Measurements from ENCODE around the gene TMEM52.
"Not testable (repeated sequence)": the region's sequence is repeated elsewhere in the genome, so short reads cannot be mapped to it uniquely, and the experiment has no call there.

The TMEM52 gene

DNA sequence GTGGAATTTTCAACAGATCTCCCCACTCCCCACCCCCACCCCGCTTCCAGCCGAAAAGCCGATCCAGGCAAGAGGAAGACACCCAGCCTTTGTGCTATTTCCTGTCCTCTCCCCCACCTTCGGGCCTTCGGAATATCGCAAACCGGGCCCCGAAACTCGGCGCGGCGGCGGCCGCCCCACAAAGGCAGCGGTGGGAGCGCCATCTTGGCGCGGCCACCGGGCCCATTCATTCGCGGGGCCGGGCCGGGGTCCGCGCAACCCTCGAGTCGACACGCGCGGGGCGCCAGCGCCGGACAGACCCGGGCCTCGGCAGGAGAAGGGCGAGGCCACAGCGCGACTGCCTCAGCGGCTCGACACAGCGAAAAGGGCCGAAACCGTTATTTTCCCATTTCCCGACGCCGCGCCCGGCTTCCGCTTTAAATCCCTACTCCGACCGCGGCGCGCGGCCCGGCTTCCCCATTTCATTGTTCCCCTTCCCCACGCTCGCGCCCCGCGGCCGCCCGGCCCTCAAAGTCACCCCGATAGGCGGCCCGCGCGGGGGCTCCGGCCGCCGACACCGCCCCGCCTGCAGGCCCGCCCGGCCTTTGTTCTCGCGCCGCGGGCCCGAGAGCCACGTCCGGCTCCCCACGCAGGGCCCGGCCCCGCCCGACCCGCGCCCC lies 29.1 kb downstream of the TMEM52 start:
- peaks cover 19 to 57% (median 42%) of the 10 kb centered on the region in 4 experiments for H3K4me1 ChIP-seq (ENCODE audit: control extremely low read depth in 1 of 4, control insufficient read depth in 4 of 4, insufficient read depth in 4 of 4, low read length in 3 of 4)
- no peaks in the 10 kb centered on the region for H3K36me3 ChIP-seq (ENCODE audit: control insufficient read depth in 4 of 4, insufficient read depth in 4 of 4, low read length in 3 of 4)
- peak overlapping the region; percentile 84 to 96 for H3K27ac ChIP-seq (ENCODE audit: insufficient read depth in 1 of 2, low read depth in 1 of 2, low read length in 2 of 2, poor library complexity in 1 of 2, severe bottlenecking in 2 of 2)
- no peaks in the 10 kb centered on the region for H3K27me3 ChIP-seq (replicated peaks in 2 of 5; ENCODE audit: control insufficient read depth in 4 of 5, insufficient read depth in 5 of 5, low read length in 4 of 5)
- no peaks in the 10 kb centered on the region for H3K9me3 ChIP-seq (ENCODE audit: control extremely low read depth in 1 of 5, control insufficient read depth in 4 of 5, insufficient read depth in 2 of 5, low read depth in 1 of 5, low read length in 4 of 5)
- POLR2A ChIA-PET, result interaction anchor here (0.6 kb wide), 2 partner anchors 10 to 98 kb away, joined by 3 read pairs; no protein-coding TSS in a partner anchor
- peak overlapping the region; percentile 72 to 92 (median 84) for H3K4me3 ChIP-seq (ENCODE audit: control insufficient read depth in 1 of 7, extremely low read depth in 1 of 7, insufficient read depth in 4 of 7, low read depth in 2 of 7, low read length in 6 of 7)
- DNase-seq, result peak; percentile 60 to 83 (median 79)
- WGBS (ENCODE audit: insufficient coverage), result under 1% methylated on average over 58 of the region's 88 CpGs
- CTCF ChIA-PET, result interaction anchor here (0.8 kb wide), 1 partner anchor 16 kb away, joined by 3 read pairs; no protein-coding TSS in a partner anchor

GRCh38 chr1:1889090-1889750 lies 29.9 kb downstream of the TMEM52 start:
- ChIA-PET CTCF (interaction anchor here (0.8 to 9.0 kb wide), 3 partner anchors 9 to 16 kb away, joined by 3 to 71 read pairs (median 4); no protein-coding TSS in a partner anchor), POLR2A (interaction anchor here (0.6 to 2.5 kb wide), 3 partner anchors 9 to 73 kb away, joined by 3 to 9 read pairs (median 3); no protein-coding TSS in a partner anchor)
- no peaks in the 10 kb centered on the region for H3K9me3 ChIP-seq (ENCODE audit: control extremely low read depth in 1 of 5, control insufficient read depth in 4 of 5, insufficient read depth in 2 of 5, low read depth in 1 of 5, low read length in 4 of 5)
- H3K36me3 ChIP-seq (ENCODE audit: control insufficient read depth in 4 of 4, insufficient read depth in 4 of 4, low read length in 3 of 4), result peaks cover 0 to 3% (median under 1%) of the 10 kb centered on the region in 4 experiments
- H3K4me1 ChIP-seq (ENCODE audit: control extremely low read depth in 1 of 4, control insufficient read depth in 4 of 4, insufficient read depth in 4 of 4, low read length in 3 of 4), result peaks cover 19 to 49% (median 35%) of the 10 kb centered on the region in 4 experiments
- H3K27ac ChIP-seq (ENCODE audit: insufficient read depth in 1 of 2, low read depth in 1 of 2, low read length in 2 of 2, poor library complexity in 1 of 2, severe bottlenecking in 2 of 2), result peak overlapping the region; percentile 84 to 96
- H3K4me3 ChIP-seq (ENCODE audit: control insufficient read depth in 1 of 7, extremely low read depth in 1 of 7, insufficient read depth in 4 of 7, low read depth in 2 of 7, low read length in 6 of 7), result peak overlapping the region; percentile 19 to 92 (median 84)
- WGBS (ENCODE audit: insufficient coverage), result 29% methylated on average over 6 of the region's 9 CpGs
- no peaks in the 10 kb centered on the region for H3K27me3 ChIP-seq (replicated peaks in 2 of 5; ENCODE audit: control insufficient read depth in 4 of 5, insufficient read depth in 5 of 5, low read length in 4 of 5)
- no peak for DNase-seq

- WGBS (ENCODE audit: insufficient coverage), result 94% methylated on average over 7 of the region's 11 CpGs
- POLR2A ChIA-PET, result interaction anchor here (0.7 kb wide), 1 partner anchor 126 kb away, joined by 4 read pairs; no protein-coding TSS in a partner anchor
- H3K36me3 ChIP-seq (ENCODE audit: control insufficient read depth in 4 of 4, insufficient read depth in 4 of 4, low read length in 3 of 4), result peaks cover 0 to 15% (median 3%) of the 10 kb centered on the region in 4 experiments
- CTCF ChIA-PET, result interaction anchor here (1.1 to 9.5 kb wide), 7 partner anchors 10 to 25 kb away, joined by 3 to 71 read pairs (median 6); no protein-coding TSS in a partner anchor
- DNase-seq; H3K27me3 ChIP-seq (replicated peaks in 2 of 5; ENCODE audit: control insufficient read depth in 4 of 5, insufficient read depth in 5 of 5, low read length in 4 of 5); H3K4me3 ChIP-seq (ENCODE audit: control insufficient read depth in 1 of 7, extremely low read depth in 1 of 7, insufficient read depth in 4 of 7, low read depth in 2 of 7, low read length in 6 of 7); H3K27ac ChIP-seq (ENCODE audit: insufficient read depth in 1 of 2, low read depth in 1 of 2, low read length in 2 of 2, poor library complexity in 1 of 2, severe bottlenecking in 2 of 2); H3K9me3 ChIP-seq (ENCODE audit: control extremely low read depth in 1 of 5, control insufficient read depth in 4 of 5, insufficient read depth in 2 of 5, low read depth in 1 of 5, low read length in 4 of 5): not testable (repeated sequence)
- peaks cover 12 to 38% (median 17%) of the 10 kb centered on the region in 4 experiments for H3K4me1 ChIP-seq (ENCODE audit: control extremely low read depth in 1 of 4, control insufficient read depth in 4 of 4, insufficient read depth in 4 of 4, low read length in 3 of 4)
Observed at GRCh38 chr1:1883890-1884289, 35.2 kb downstream of the TMEM52 start.

- POLR2A ChIA-PET, result interaction anchor here (0.7 kb wide), 2 partner anchors 17 to 125 kb away, joined by 4 to 8 read pairs; no protein-coding TSS in a partner anchor
- Histone ChIP-seq H3K4me1 (ENCODE audit: control extremely low read depth in 1 of 4, control insufficient read depth in 4 of 4, insufficient read depth in 4 of 4, low read length in 3 of 4) (peaks cover 6 to 37% (median 11%) of the 10 kb centered on the region in 4 experiments), H3K27me3 (replicated peaks in 2 of 5; ENCODE audit: control insufficient read depth in 4 of 5, insufficient read depth in 5 of 5, low read length in 4 of 5) (no peaks in the 10 kb centered on the region), H3K9me3 (ENCODE audit: control extremely low read depth in 1 of 5, control insufficient read depth in 4 of 5, insufficient read depth in 2 of 5, low read depth in 1 of 5, low read length in 4 of 5) (no peaks in the 10 kb centered on the region), H3K27ac (ENCODE audit: insufficient read depth in 1 of 2, low read depth in 1 of 2, low read length in 2 of 2, poor library complexity in 1 of 2, severe bottlenecking in 2 of 2) (no peak overlapping the region), H3K36me3 (ENCODE audit: control insufficient read depth in 4 of 4, insufficient read depth in 4 of 4, low read length in 3 of 4) (peaks cover 3 to 21% (median 6%) of the 10 kb centered on the region in 4 experiments), H3K4me3 (ENCODE audit: control insufficient read depth in 1 of 7, extremely low read depth in 1 of 7, insufficient read depth in 4 of 7, low read depth in 2 of 7, low read length in 6 of 7) (no peak overlapping the region)
- WGBS (ENCODE audit: insufficient coverage), result 100% methylated on average over 1 of the region's 4 CpGs
- CTCF ChIA-PET, result interaction anchor here (1.1 to 9.5 kb wide), 10 partner anchors 10 to 44 kb away, joined by 3 to 71 read pairs (median 4); no protein-coding TSS in a partner anchor
- DNase-seq, result no peak
Observed at GRCh38 chr1:1883092-1883873, 35.8 kb downstream of the TMEM52 start.

- H3K27ac ChIP-seq (ENCODE audit: insufficient read depth in 1 of 2, low read depth in 1 of 2, low read length in 2 of 2, poor library complexity in 1 of 2, severe bottlenecking in 2 of 2), result no peak overlapping the region
- ChIA-PET POLR2A (interaction anchor here (0.7 to 0.9 kb wide), 2 partner anchors 12 to 198 kb away, joined by 3 read pairs; no protein-coding TSS in a partner anchor), CTCF (interaction anchor here (0.9 to 9.5 kb wide), 8 partner anchors 8 to 42 kb away, joined by 3 to 71 read pairs (median 5); no protein-coding TSS in a partner anchor)
- no peaks in the 10 kb centered on the region for H3K27me3 ChIP-seq (replicated peaks in 2 of 5; ENCODE audit: control insufficient read depth in 4 of 5, insufficient read depth in 5 of 5, low read length in 4 of 5)
- no peak overlapping the region for H3K4me3 ChIP-seq (ENCODE audit: control insufficient read depth in 1 of 7, extremely low read depth in 1 of 7, insufficient read depth in 4 of 7, low read depth in 2 of 7, low read length in 6 of 7)
- peaks cover 3 to 28% (median 7%) of the 10 kb centered on the region in 4 experiments for H3K36me3 ChIP-seq (ENCODE audit: control insufficient read depth in 4 of 4, insufficient read depth in 4 of 4, low read length in 3 of 4)
- peaks cover 0 to 26% (median 9%) of the 10 kb centered on the region in 4 experiments for H3K4me1 ChIP-seq (ENCODE audit: control extremely low read depth in 1 of 4, control insufficient read depth in 4 of 4, insufficient read depth in 4 of 4, low read length in 3 of 4)
- DNase-seq, result no peak
- H3K9me3 ChIP-seq (ENCODE audit: control extremely low read depth in 1 of 5, control insufficient read depth in 4 of 5, insufficient read depth in 2 of 5, low read depth in 1 of 5, low read length in 4 of 5), result no peaks in the 10 kb centered on the region
- 93% methylated on average over 6 of the region's 6 CpGs for WGBS (ENCODE audit: insufficient coverage)
Observed at GRCh38 chr1:1881727-1882126, 37.4 kb downstream of the TMEM52 start.

DNA sequence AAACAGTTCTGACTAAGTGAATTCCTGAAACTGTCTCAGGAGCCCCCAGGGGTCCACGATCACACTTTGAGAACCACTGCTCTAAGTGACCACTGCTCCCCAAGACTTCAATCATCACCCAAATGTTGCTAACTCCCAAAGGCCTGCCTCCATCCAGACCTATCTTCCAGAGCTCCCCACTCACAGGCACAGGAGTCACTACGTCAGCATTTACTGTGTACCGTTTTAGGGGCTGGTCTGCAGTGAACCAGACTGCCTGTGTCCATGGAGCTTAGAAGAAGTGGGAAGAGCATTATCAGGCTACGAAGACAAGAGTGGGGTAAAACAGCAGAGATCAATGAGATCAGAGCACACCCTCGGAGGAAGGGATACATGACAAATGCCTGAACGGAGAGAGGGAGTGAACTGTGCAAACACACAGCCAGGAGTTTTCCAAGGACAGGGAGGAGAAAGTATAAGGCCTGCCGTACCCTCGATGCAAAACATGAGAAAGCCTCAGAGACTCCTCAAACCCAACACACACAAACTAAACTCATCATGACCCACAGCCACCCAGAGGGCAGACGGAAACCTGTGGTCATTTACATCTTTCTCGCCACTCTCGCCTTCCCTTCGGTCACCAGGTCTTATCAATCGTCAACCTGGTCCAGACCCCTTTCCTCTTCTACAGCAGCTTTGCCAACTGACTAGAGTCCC lies 38.3 kb downstream of the TMEM52 start:
- H3K4me1 ChIP-seq (ENCODE audit: control extremely low read depth in 1 of 4, control insufficient read depth in 4 of 4, insufficient read depth in 4 of 4, low read length in 3 of 4), result peaks cover 3 to 34% (median 7%) of the 10 kb centered on the region in 4 experiments
- H3K4me3 ChIP-seq (ENCODE audit: control insufficient read depth in 1 of 7, extremely low read depth in 1 of 7, insufficient read depth in 4 of 7, low read depth in 2 of 7, low read length in 6 of 7), result no peak overlapping the region
- no peaks in the 10 kb centered on the region for H3K27me3 ChIP-seq (replicated peaks in 2 of 5; ENCODE audit: control insufficient read depth in 4 of 5, insufficient read depth in 5 of 5, low read length in 4 of 5)
- ChIA-PET POLR2A (interaction anchor here (0.9 to 1.0 kb wide), 2 partner anchors 11 to 105 kb away, joined by 3 to 7 read pairs; no protein-coding TSS in a partner anchor), CTCF (interaction anchor here (1.9 to 9.5 kb wide), 5 partner anchors 7 to 41 kb away, joined by 4 to 71 read pairs (median 28); no protein-coding TSS in a partner anchor)
- H3K27ac ChIP-seq (ENCODE audit: insufficient read depth in 1 of 2, low read depth in 1 of 2, low read length in 2 of 2, poor library complexity in 1 of 2, severe bottlenecking in 2 of 2), result no peak overlapping the region
- H3K9me3 ChIP-seq (ENCODE audit: control extremely low read depth in 1 of 5, control insufficient read depth in 4 of 5, insufficient read depth in 2 of 5, low read depth in 1 of 5, low read length in 4 of 5), result no peaks in the 10 kb centered on the region
- 81% methylated on average over 10 of the region's 13 CpGs for WGBS (ENCODE audit: insufficient coverage)
- peak in 1 of 3 donors; percentile 47 for DNase-seq
- H3K36me3 ChIP-seq (ENCODE audit: control insufficient read depth in 4 of 4, insufficient read depth in 4 of 4, low read length in 3 of 4), result peaks cover 8 to 38% (median 14%) of the 10 kb centered on the region in 4 experiments

All from common myeloid progenitor, CD34-positive (primary cell).